Coronary artery (tissue), 2 donors: Measurements from ENCODE around the gene EFNA1.

Experiments used
- DNase-seq: peaks from one replicate; pipeline ENCODE4 v3.0.0-alpha.2; 2017; ENCODE audit warnings: low spot score
- H3K27ac ChIP-seq, 2 donors: fragments of 200-600 bp; sonication (generic); one replicate each; pipeline ENCODE4 v1.5.1; 2016 to 2019
- H3K4me3 ChIP-seq: fragments of 200-600 bp; sonication (generic); 2 replicates; pipeline ENCODE4 v1.5.1; 2016; ENCODE audit warnings: mild to moderate bottlenecking, moderate library complexity
- TF ChIP-seq, protein P1 (sequence below): fragments of 200-600 bp; sonication (generic); IDR thresholded peaks from one replicate; pipeline ENCODE4 v1.5.1; 2019; ENCODE audit warnings: antibody characterized with exemption

Gene EFNA1

DNA sequence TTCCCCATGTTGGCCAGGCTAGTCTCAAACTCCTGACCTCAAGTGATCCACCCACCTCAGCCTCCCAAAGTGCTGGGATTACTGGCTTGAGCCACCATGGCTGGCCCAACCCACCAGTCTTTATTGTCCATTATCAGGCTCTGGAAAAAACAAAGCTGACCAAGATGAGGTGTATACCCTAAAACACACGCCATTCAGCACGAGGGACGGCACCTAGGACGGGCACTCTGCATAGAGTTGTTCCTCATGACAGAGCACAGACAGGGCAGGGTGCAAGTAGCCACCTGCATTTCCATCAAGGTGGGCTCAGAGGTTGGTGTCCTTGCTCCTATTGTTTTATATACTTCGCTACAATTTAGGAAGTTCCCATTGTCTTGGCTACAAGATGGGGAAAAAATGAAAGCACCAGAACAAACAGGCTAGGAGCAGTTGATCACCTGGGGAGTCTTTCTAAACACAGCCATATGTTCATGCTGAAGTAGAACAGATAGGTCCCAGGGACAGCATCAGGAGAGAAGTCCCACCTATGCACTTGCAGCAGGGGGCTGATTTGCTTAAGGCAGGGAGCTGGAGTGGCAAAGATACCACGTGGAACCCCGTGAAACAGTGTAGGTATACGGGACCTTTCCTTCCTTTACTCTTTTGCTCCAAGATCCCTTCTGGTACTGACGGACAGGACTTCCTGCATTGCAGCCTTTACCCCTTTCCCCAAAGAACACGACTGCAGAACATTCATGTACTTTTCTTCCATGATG is 41.0 kb downstream of the EFNA1 start:
- peak; percentile 28 for DNase-seq

DNA sequence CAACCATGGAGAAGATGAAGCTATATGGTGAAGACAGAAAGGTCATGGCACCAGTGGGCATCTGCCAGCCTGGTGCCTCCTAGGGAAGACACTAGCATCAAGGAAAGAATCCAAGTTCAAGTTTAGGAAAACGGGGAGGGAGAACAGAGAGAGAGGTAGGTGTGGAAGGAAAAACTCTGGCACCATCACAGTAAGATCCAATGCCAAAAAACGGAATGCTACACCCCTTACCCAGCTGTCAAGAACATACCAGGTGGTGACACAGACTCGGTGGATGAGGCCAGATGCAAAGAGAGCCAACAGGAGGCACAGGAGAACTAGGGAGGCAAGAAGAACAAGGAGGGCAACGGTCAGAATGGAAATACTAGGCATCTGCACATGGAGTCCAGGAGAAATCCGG is 41.9 kb downstream of the EFNA1 start:
- H3K27ac ChIP-seq = no peak overlapping the region
- H3K4me3 ChIP-seq = no peak overlapping the region
- TF ChIP-seq, protein P1, sequence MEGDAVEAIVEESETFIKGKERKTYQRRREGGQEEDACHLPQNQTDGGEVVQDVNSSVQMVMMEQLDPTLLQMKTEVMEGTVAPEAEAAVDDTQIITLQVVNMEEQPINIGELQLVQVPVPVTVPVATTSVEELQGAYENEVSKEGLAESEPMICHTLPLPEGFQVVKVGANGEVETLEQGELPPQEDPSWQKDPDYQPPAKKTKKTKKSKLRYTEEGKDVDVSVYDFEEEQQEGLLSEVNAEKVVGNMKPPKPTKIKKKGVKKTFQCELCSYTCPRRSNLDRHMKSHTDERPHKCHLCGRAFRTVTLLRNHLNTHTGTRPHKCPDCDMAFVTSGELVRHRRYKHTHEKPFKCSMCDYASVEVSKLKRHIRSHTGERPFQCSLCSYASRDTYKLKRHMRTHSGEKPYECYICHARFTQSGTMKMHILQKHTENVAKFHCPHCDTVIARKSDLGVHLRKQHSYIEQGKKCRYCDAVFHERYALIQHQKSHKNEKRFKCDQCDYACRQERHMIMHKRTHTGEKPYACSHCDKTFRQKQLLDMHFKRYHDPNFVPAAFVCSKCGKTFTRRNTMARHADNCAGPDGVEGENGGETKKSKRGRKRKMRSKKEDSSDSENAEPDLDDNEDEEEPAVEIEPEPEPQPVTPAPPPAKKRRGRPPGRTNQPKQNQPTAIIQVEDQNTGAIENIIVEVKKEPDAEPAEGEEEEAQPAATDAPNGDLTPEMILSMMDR = no peak
- DNase-seq = peak; percentile 58

More for the DNA sequence above, 41.0 kb downstream of the EFNA1 start:
- TF ChIP-seq, protein P1 = no peak
- Histone ChIP-seq H3K4me3 (no peak overlapping the region), H3K27ac (no peak overlapping the region)

DNA sequence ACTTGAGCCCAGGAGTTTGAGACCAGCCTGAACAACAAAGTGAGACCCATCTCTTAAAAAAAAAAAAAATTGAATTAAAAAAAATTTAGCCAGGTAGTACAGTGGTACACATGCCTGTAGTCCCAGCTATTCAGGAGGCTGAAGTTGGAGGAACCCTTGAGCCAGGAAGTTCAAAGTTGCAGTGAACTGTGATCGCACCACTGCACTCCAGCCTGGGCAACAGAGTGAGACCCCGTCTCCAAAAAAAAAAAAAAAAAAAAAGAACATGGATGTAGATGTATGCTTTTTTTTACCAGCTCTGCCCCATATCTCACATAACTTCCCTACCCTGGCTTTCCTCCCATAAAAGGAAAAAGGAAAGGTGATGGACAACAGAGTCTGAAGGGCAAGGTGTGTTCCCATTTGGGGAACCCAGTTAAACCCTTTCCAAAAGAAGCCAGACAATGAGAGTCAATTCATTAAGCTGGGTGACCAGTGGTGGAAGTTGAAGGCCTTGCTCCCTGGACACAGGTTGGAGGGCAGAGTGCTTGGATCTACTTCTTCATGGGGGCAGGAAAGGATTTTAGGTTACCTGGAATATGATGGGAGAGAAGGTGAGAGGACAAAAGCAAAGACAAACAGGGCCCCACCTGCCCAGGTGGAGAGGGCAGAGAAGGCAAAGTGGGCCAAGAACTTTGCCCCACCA is 42.6 kb downstream of the EFNA1 start:
- peak; percentile 43 for DNase-seq
- H3K4me3 ChIP-seq = no peak overlapping the region
- H3K27ac ChIP-seq = no peak overlapping the region
- TF ChIP-seq, protein P1 = no peak

DNA sequence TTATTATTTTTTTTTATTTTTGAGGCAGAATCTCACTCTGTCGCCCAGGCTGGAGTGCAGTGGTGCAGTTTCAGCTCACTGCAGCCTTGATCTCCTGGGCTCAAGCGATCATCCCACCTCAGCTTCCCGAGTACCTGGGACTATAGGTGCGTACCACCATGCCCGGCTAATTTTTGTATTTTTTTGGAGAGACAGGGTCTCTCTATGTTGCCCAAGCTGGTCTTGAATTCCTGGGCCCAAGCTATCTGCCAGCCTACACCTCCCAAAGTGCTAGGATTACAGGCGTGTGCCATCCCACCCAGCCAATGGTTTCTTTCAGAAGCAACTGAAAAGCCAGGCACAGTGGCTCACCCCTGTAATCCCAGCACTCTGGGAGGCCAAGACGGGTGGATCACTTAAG is 43.1 kb downstream of the EFNA1 start:
- DNase-seq = peak; percentile 62
- no peak overlapping the region for H3K27ac ChIP-seq
- TF ChIP-seq, protein P1 = no peak

DNA sequence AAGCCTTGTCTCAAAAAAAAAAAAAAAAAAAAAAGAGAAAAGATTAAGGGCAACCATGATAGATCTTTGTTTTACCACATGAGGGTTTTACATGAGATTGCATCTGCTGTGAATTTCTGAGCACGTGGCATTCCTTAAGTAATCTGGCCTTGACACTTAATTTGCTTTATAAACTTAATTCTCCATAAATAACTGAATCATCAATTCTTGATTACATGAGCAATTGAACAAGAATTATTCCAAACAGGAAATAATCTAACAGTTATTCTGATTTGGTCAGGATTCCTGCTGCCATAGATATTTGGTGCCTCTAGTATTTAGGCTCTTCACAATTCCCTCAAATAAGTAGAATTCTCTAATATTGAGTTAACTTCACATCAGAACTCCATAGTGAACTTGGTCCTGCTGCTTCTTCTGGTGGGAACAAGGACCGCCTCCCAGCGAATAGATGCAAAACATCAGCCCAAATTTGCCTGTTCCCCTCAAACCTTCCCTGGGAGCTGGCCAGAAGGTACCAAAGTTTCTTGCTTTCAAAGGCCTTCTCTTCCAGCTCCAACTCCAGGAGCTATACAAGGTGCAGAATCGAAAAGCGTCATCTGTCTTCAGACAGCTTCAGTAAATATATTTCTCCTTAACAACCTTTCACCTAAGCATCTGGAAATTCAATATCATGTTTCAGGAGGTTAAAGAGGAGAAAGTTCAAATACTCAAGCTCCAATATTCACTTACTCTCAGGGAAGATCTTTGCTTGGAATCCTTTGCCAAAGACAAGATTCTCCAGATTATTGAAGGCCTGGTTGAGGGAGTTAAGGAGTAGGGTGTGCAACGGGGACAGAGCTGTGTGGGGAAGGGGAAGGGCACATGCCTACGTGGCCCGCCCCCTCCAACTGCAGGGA is 44.4 kb downstream of the EFNA1 start:
- TF ChIP-seq, protein P1 = no peak
- peak; percentile 41 for DNase-seq
- H3K27ac ChIP-seq = peak overlapping the region; percentile 95 to 96
- peak overlapping the region; percentile 86 for H3K4me3 ChIP-seq

More for the DNA sequence above, 43.1 kb downstream of the EFNA1 start:
- no peak overlapping the region for H3K4me3 ChIP-seq

DNA sequence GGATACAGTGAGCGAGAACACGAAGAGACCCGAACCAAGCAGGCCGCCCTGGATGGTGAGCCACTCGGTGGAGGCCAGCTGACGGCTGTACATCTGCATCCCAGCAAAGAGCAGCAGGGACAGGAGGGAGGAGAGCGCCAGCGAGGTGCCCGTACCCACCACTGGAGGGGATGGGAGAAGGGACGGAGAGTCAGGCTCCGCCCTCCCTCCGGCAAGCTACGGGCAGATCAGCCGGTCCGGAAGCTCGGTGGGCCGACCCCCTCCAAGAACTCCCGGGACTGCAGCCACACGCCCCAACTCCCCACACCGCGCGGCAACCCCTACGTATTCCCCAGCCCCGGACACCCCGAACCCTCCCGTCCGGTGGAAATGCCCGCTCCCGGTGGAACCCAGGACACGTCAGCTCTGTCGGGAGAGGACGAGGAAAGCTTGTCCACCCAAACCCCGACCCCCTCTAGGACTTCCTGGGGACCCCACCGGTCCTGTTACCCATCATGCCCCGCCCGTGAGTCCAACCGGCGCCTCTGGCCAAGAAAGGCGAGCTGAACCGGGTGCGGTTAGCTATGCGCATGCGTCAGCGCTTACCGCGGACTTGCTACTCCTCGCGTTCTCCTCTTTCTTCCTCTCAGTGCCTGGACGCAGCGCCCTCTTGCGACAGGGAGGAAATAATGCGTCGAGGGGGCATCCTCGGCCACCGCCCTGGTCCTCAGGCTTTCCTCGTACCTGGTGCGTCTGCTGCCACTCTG is 45.2 kb downstream of the EFNA1 start, which contains the start of gene KRTCAP2:
Gene KRTCAP2 (minus strand): TSS at position 573 of the 746 bp plus-strand sequence. CDS start 80 bp downstream, at position 493.
- peak; percentile 96 for DNase-seq
- H3K27ac ChIP-seq = peak within 1 kb of the TSS; percentile 95 to 96
- TF ChIP-seq, protein P1 = peak; percentile 91
- peak within 1 kb of the TSS; percentile 86 for H3K4me3 ChIP-seq
